SK-N-SH (cell line): ENCODE data around the gene MAEA. TPM values are rescaled to one million over a fixed set of nuclear protein-coding genes. Genes with fewer than 3 reads are reported as not detected.
A peak's percentile ranks its signal among the peaks of the same experiment; 100 is the strongest.

Experiments
- CTCF ChIA-PET: fragments of 300-600, 350-600 bp; formaldehyde crosslinking; extraction: SDS; loops from one replicate; lab custom pipeline; 2021; lab: Yijun Ruan, JAX
- POLR2A ChIA-PET: fragments of 350-600 bp; sonication (Branson Sonifier 250); formaldehyde crosslinking; extraction: SDS; loops from one replicate; lab custom pipeline; 2020; ENCODE audit warnings: antibody characterized with exemption, inconsistent platforms; lab: Yijun Ruan, JAX
- DNase-seq: peaks from one replicate; pipeline ENCODE4 v3.0.0; 2012
- H2AFZ ChIP-seq: fragments of 200-600 bp; sonication (generic); 2 replicates; pipeline ENCODE4 v1.8.1; 2016; ENCODE audit warnings: antibody characterized with exemption, mild to moderate bottlenecking, low read depth
- H3F3A ChIP-seq: fragments of 200-600 bp; sonication (generic); replicated peaks from 2 replicates; pipeline ENCODE3; 2016; ENCODE audit warnings: antibody characterized with exemption, mild to moderate bottlenecking; ENCODE audit not compliant: insufficient read depth
- H3K27ac ChIP-seq, 2 experiments: fragments of 200-500 bp in 1 of 2; fragments of 200-600 bp in 1 of 2; sonication (Bioruptor generic) in 1 of 2; sonication (generic), shearing (Covaris generic) in 1 of 2; 2 replicates each; pipeline versions ENCODE4 v1.5.1 to v1.6.1; 2014 to 2016; ENCODE audit warnings: low read depth in 2 of 2, inconsistent platforms in 1 of 2, low read length in 1 of 2, mild to moderate bottlenecking in 1 of 2, mixed read lengths in 1 of 2
- H3K27me3 ChIP-seq: fragments of 200-600 bp; sonication (generic), shearing (Covaris generic); 2 replicates; pipeline ENCODE4 v1.6.1; 2016; ENCODE audit warnings: mixed run types; ENCODE audit not compliant: insufficient read depth
- H3K36me3 ChIP-seq, 2 experiments: fragments of 200-500 bp in 1 of 2; fragments of 200-600 bp in 1 of 2; sonication (Bioruptor generic) in 1 of 2; sonication (generic) in 1 of 2; replicated peaks in 1 of 2; 2 replicates each; pipeline versions ENCODE3 to v1.5.1; 2014 to 2016; ENCODE audit warnings: low read length in 1 of 2, mild to moderate bottlenecking in 1 of 2; ENCODE audit not compliant: insufficient read depth in 2 of 2, control insufficient read depth in 1 of 2
- H3K4me1 ChIP-seq, 2 experiments: fragments of 200-500 bp in 1 of 2; fragments of 200-600 bp in 1 of 2; sonication (Bioruptor generic) in 1 of 2; sonication (generic), shearing (Covaris generic) in 1 of 2; 2 replicates each; pipeline versions ENCODE4 v1.5.1 to v1.6.1; 2014 to 2016; ENCODE audit warnings: low read depth in 1 of 2, low read length in 1 of 2, mixed run types in 1 of 2; ENCODE audit not compliant: insufficient read depth in 2 of 2, control insufficient read depth in 1 of 2
- H3K4me2 ChIP-seq: fragments of 200-600 bp; sonication (generic), shearing (Covaris generic); 2 replicates; pipeline ENCODE4 v1.6.1; 2017; ENCODE audit warnings: mixed run types
- H3K4me3 ChIP-seq, 2 experiments: fragments of 200-500 bp in 1 of 2; fragments of 200-600 bp in 1 of 2; sonication (Bioruptor generic) in 1 of 2; sonication (generic), shearing (Covaris generic) in 1 of 2; 2 replicates each; pipeline versions ENCODE4 v1.5.1 to v1.8.1; 2014 to 2016; ENCODE audit warnings: low read depth in 2 of 2, inconsistent platforms in 1 of 2, low read length in 1 of 2, mild to moderate bottlenecking in 1 of 2, mixed read lengths in 1 of 2, moderate library complexity in 1 of 2
- H3K79me2 ChIP-seq: fragments of 200-600 bp; sonication (generic); 2 replicates; pipeline ENCODE4 v1.8.1; 2017; ENCODE audit warnings: mild to moderate bottlenecking; ENCODE audit not compliant: insufficient read depth
- H3K9ac ChIP-seq: fragments of 200-600 bp; sonication (generic); 2 replicates; pipeline ENCODE4 v1.6.1; 2017; ENCODE audit warnings: mixed run types
- H3K9me2 ChIP-seq: fragments of 200-600 bp; sonication (generic); 2 replicates; pipeline ENCODE4 v1.6.1; 2017; ENCODE audit warnings: mixed run types
- H3K9me3 ChIP-seq: fragments of 200-600 bp; sonication (generic); 2 replicates; pipeline ENCODE4 v1.6.1; 2017; ENCODE audit warnings: mixed run types, mild to moderate bottlenecking, moderate library complexity
- H4K20me1 ChIP-seq: fragments of 200-600 bp; sonication (generic); 2 replicates; pipeline ENCODE4 v1.6.1; 2017; ENCODE audit warnings: mild to moderate bottlenecking, mixed run types; ENCODE audit not compliant: insufficient read depth
- CTCF ChIP-seq: fragments of 200-600 bp; sonication (generic); IDR thresholded peaks from 2 replicates; pipeline ENCODE4 v1.6.1; 2017; ENCODE audit warnings: antibody characterized with exemption, mild to moderate bottlenecking, moderate library complexity
- FOXM1 ChIP-seq: IDR thresholded peaks from 2 replicates; pipeline ENCODE4 v1.4.0; 2012; ENCODE audit warnings: low read depth, mild to moderate bottlenecking
- IRF3 ChIP-seq: fragments of 150-350 bp; IDR thresholded peaks from 2 replicates; pipeline ENCODE4 v1.6.1; 2016; ENCODE audit warnings: mild to moderate bottlenecking, low read depth, low read length
- RAD21 ChIP-seq: IDR thresholded peaks from 2 replicates; pipeline ENCODE4 v1.6.1; 2012; ENCODE audit warnings: mild to moderate bottlenecking, low read length
- TEAD4 ChIP-seq: IDR thresholded peaks from 2 replicates; pipeline ENCODE4 v1.4.0; 2012; ENCODE audit warnings: mild to moderate bottlenecking, borderline replicate concordance; ENCODE audit not compliant: insufficient read depth
- WGBS: methylation state at CpG from one replicate; pipeline ENCODE4 v1.1.6; 2017; ENCODE audit warnings: low lambda C conversion rate; 5-methylcytosine and 5-hydroxymethylcytosine counted together
- polyA plus RNA-seq, 3 experiments: library from polyadenylated mRNA; depleted of rRNA; stranded (reverse); fragments of >200 nt; gene quantifications; 2 replicates each; pipeline ENCODE4 v1.2.3, GENCODE V29; 2012
- TF ChIP-seq, protein P1 (sequence below): fragments of 150-350 bp; IDR thresholded peaks from 2 replicates; pipeline ENCODE4 v1.6.1; 2017; ENCODE audit warnings: antibody characterized with exemption, low read length, low read depth, borderline replicate concordance
- TF ChIP-seq, protein P2 (sequence below): IDR thresholded peaks from 2 replicates; pipeline ENCODE4 v1.4.0; 2012; ENCODE audit warnings: low read depth, borderline replicate concordance
- TF ChIP-seq, protein P3 (sequence below): IDR thresholded peaks from 2 replicates; pipeline ENCODE4 v1.4.0; 2012; ENCODE audit warnings: low read depth

Gene MAEA
- polyA plus RNA-seq, 1 of the 3 experiments (the other 2 are of a cell fraction), result 128 TPM

- TF ChIP-seq, protein P1, sequence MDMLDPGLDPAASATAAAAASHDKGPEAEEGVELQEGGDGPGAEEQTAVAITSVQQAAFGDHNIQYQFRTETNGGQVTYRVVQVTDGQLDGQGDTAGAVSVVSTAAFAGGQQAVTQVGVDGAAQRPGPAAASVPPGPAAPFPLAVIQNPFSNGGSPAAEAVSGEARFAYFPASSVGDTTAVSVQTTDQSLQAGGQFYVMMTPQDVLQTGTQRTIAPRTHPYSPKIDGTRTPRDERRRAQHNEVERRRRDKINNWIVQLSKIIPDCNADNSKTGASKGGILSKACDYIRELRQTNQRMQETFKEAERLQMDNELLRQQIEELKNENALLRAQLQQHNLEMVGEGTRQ, result no peak
- TF ChIP-seq, all 33 proteins: peak for 0
Measured at GRCh38 chr4:1241936-1242505, 47.7 kb upstream of the MAEA start (continued).

DNA sequence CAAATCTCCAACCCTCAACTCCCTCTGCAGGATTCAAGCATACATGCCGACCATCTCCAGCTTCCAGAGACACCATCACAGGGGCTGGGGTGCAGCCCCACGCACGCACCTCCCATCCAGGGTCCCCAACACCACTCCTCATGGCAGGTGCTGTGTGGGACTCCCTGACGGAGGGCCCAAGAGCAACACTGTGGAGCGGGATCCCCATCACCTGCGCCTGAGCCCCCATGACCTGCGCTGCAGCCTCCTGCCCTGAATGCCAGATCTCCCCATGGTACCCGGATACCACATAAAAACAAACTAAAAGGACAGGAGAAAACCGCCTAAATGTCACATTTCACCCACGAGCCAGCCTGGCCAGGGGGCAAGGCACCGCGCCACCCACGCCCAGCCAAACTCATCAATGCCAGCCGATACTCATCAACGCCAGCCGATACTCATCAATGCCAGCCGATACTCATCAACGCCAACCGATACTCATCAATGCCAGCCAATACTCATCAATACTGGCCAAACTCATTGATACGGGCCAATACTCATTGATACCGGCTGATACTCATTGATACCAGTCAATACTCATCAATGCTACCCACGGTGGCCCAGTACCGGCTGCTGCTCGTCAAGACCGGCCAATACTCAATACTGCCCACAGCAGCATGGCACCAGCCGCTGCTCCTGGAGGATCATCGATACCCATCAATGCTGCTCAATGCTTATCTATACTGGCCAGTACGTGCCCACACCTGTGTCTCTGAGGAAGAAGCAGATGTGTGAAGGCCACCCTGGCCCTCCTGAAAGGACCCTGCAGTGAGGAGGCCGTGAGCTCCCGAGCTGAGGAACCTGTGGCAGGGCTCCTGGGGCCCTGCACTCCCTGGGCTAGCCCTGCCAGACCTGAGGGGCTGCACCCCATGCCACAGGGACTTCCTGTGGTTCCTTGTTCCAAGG, 46.9 kb upstream of the MAEA start:
- H3K79me2 ChIP-seq, result peaks cover 87% of the 10 kb centered on the region
- no peak overlapping the region; a peak in 1 of 4 replicates for H3K27ac ChIP-seq
- POLR2A ChIA-PET, result interaction anchor here (0.6 kb wide), 1 partner anchor 68 kb away, joined by 3 read pairs; no protein-coding TSS in a partner anchor
- H4K20me1 ChIP-seq, result peaks cover 88% of the 10 kb centered on the region
- no peak overlapping the region for H3K9ac ChIP-seq
- TF ChIP-seq RAD21 (no peak), TEAD4 (no peak), CTCF (no peak), FOXM1 (no peak), IRF3 (no peak)
- TF ChIP-seq, protein P2, sequence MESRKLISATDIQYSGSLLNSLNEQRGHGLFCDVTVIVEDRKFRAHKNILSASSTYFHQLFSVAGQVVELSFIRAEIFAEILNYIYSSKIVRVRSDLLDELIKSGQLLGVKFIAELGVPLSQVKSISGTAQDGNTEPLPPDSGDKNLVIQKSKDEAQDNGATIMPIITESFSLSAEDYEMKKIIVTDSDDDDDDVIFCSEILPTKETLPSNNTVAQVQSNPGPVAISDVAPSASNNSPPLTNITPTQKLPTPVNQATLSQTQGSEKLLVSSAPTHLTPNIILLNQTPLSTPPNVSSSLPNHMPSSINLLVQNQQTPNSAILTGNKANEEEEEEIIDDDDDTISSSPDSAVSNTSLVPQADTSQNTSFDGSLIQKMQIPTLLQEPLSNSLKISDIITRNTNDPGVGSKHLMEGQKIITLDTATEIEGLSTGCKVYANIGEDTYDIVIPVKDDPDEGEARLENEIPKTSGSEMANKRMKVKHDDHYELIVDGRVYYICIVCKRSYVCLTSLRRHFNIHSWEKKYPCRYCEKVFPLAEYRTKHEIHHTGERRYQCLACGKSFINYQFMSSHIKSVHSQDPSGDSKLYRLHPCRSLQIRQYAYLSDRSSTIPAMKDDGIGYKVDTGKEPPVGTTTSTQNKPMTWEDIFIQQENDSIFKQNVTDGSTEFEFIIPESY, result no peak
- TF ChIP-seq, protein P3, sequence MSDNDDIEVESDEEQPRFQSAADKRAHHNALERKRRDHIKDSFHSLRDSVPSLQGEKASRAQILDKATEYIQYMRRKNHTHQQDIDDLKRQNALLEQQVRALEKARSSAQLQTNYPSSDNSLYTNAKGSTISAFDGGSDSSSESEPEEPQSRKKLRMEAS, result no peak
- peaks cover 10 to 26% of the 10 kb centered on the region in 2 experiments; a peak in 3 of 4 replicates for H3K4me1 ChIP-seq
- no peak overlapping the region for H2AFZ ChIP-seq
- H3K9me3 ChIP-seq, result no peaks in the 10 kb centered on the region
- no peak overlapping the region for H3K4me3 ChIP-seq
- peak; percentile 14 for DNase-seq
- H3K9me2 ChIP-seq, result no peaks in the 10 kb centered on the region
- H3K36me3 ChIP-seq, result peaks cover 0 to 41% of the 10 kb centered on the region in 2 experiments
- no peaks in the 10 kb centered on the region for H3F3A ChIP-seq
- H3K27me3 ChIP-seq, result no peaks in the 10 kb centered on the region
- H3K4me2 ChIP-seq, result no peak overlapping the region
- WGBS, result 96% methylated on average over 28 of the region's 30 CpGs
- CTCF ChIA-PET, result interaction anchor here (1.4 kb wide), 1 partner anchor 75 kb away, joined by 4 read pairs; no protein-coding TSS in a partner anchor
